Activated naive CD4-positive, alpha-beta T cell treated with anti-CD3 and anti-CD28 coated beads, Interleukin-2, amount 10 ng/mL, durations not matched to agents 7 days and 5 days (primary cell): ENCODE measurements around the gene OSBPL10.

Experiments used
- CTCF ChIA-PET: fragments of 350-600 bp; sonication (Branson Sonifier 250); formaldehyde crosslinking; loops from one replicate; lab custom pipeline; 2021; ENCODE audit warnings: antibody characterized with exemption; lab: Charles Lee
- DNase-seq: peaks from one replicate; pipeline ENCODE4 v3.0.0-alpha.2; 2020
- H3K27ac Mint-ChIP-seq: one replicate; pipeline ENCODE4 v1.8.0; 2021; ENCODE audit warnings: mild to moderate bottlenecking, moderate library complexity, mixed read lengths
- H3K27me3 Mint-ChIP-seq: one replicate; pipeline ENCODE4 v1.8.0; 2021; ENCODE audit warnings: mild to moderate bottlenecking, mixed read lengths
- H3K36me3 Mint-ChIP-seq: one replicate; pipeline ENCODE4 v1.8.0; 2021; ENCODE audit warnings: mixed read lengths
- H3K4me1 Mint-ChIP-seq: one replicate; pipeline ENCODE4 v1.8.0; 2021; ENCODE audit warnings: mixed read lengths
- H3K4me3 Mint-ChIP-seq: one replicate; pipeline ENCODE4 v1.8.0; 2021; ENCODE audit warnings: mild to moderate bottlenecking, moderate library complexity, mixed read lengths
- H3K9me3 Mint-ChIP-seq: one replicate; pipeline ENCODE4 v1.8.0; 2021; ENCODE audit warnings: mixed read lengths

Gene OSBPL10

DNA sequence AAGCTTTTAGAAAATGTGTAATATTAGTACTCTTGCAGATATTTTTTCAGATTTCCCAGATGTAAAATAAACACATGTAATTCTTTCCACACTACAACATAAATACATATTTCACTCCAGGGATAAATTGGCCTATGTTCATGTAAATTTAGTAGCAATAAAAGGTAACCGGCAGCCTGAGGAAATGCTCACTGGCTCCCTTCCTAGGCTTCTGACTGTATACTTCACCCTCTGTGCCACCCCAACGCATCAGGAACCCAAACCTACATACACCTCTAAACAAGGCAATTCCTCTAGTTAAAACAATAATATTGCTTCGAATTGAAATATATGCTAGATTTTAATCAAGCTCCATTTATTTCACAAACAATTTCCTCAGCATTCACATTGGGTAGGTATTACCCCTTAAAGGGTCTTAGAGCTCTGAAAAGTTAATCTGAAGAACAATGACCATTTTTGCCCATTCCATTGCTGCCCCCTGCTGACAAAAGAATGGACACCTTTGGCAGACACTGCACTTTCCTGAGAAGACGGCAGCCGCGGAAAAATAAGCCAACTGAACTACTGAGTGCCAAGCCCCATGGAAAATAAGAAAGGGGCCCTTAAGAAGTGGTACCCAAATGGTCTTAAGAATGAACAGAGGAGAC is 212.5 kb downstream of the OSBPL10 start:
- Mint-ChIP-seq H3K36me3 (no peaks in the 10 kb centered on the region), H3K27me3 (no peaks in the 10 kb centered on the region), H3K9me3 (no peaks in the 10 kb centered on the region), H3K27ac (no peak overlapping the region), H3K4me3 (no peak overlapping the region), H3K4me1 (peaks cover 17% of the 10 kb centered on the region)
- CTCF ChIA-PET: interaction anchor here (0.7 to 1.5 kb wide), 12 partner anchors 10 to 999 kb away, joined by 3 to 9 read pairs (median 4); no protein-coding TSS in a partner anchor
- peak; percentile 76 for DNase-seq

DNA sequence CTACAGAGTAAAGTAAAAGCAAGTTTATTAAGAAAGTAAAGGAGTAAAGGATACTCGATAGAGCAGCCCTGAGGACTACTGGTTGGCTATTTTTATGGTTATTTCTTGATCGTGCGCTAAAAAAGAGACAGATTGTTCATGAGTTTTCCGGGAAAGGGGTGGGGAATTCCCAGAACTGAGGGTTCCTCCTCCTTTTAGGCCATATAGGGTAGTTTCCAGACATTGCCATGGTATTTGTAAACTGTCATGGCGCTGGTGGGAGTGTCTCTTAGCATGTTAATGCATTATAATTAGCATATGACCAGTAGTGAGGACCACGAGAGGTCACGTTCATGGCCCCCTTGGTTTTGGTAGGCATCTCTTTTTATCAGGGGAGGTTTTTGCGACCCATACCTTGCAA is 213.1 kb downstream of the OSBPL10 start:
- Mint-ChIP-seq H3K27me3 (no peaks in the 10 kb centered on the region), H3K4me3 (no peak overlapping the region), H3K36me3 (no peaks in the 10 kb centered on the region), H3K4me1 (peaks cover 18% of the 10 kb centered on the region), H3K9me3 (no peaks in the 10 kb centered on the region), H3K27ac (no peak overlapping the region)
- no peak for DNase-seq
- CTCF ChIA-PET: interaction anchor here (0.7 to 1.2 kb wide), 5 partner anchors 9 to 236 kb away, joined by 3 to 6 read pairs (median 3); no protein-coding TSS in a partner anchor

DNA sequence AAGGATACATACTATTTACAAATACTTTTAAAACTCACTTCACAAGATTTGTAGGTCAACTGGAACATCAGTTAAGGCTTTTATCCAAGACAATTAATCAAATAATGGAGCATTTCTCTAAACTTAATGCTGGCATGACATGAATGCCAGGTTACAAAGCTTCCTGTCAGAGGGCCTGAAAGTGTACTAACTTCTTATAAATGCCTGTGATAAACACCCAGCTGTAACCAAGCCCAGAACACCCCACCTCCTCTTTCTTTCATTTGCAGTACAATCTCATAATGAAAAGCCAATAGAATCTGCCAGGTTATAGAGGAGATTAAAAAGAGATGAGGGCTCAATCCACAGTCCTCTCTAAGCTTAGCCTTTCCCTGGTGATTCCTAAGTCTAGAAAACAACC is 214.4 kb downstream of the OSBPL10 start:
- CTCF ChIA-PET: interaction anchor here (0.8 to 2.2 kb wide), 7 partner anchors 10 to 158 kb away, joined by 3 to 14 read pairs (median 4); no protein-coding TSS in a partner anchor
- Mint-ChIP-seq H3K4me1 (peaks cover 21% of the 10 kb centered on the region), H3K4me3 (no peak overlapping the region), H3K36me3 (no peaks in the 10 kb centered on the region), H3K9me3 (no peaks in the 10 kb centered on the region), H3K27me3 (no peaks in the 10 kb centered on the region), H3K27ac (no peak overlapping the region)
- no peak for DNase-seq

DNA sequence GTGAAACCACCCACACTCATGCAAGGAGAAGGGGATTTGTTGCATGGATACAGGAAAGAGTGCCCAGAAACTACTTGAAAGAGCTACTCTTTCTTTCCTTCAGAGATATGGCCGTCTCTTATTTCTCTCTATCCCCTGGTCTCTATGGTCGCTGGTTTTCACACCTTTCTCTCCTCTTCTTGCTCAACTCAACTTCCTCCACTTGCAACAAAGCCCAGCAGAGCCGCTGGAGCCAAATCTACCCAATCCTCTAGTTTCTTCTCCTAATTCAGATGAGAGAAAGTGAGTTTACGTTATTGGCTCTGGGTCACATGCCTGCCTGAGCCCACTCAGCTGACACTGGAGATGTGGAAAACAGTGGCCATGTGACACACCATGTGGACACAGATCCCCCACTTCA is 215.2 kb downstream of the OSBPL10 start:
- no peak overlapping the region for H3K27ac Mint-ChIP-seq
- H3K36me3 Mint-ChIP-seq: no peaks in the 10 kb centered on the region
- no peak for DNase-seq
- H3K4me3 Mint-ChIP-seq: no peak overlapping the region
- CTCF ChIA-PET: interaction anchor here (0.9 to 2.2 kb wide), 4 partner anchors 41 to 157 kb away, joined by 3 to 14 read pairs (median 4); no protein-coding TSS in a partner anchor
- H3K4me1 Mint-ChIP-seq: peaks cover 21% of the 10 kb centered on the region
- H3K9me3 Mint-ChIP-seq: no peaks in the 10 kb centered on the region
- no peaks in the 10 kb centered on the region for H3K27me3 Mint-ChIP-seq

DNA sequence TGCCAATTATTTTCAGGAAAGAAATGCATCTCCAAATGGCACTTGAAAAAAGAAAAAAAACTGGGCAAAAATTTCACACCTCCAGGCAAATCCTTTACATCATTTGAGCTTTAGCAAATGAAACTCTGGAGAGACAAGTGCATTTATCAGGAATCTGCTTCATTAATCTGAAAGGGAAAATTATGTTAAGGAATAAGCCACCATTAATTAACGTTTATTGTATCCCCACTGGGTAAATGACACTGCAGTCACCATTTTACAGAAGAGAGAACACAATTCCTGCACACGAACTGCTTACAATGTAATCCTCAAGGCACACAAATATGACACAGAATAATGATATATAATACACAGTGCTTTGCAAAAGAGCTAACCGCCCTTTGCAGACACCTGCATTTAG is 217.3 kb downstream of the OSBPL10 start:
- Mint-ChIP-seq H3K9me3 (no peaks in the 10 kb centered on the region), H3K4me3 (no peak overlapping the region), H3K4me1 (peaks cover 22% of the 10 kb centered on the region), H3K27me3 (no peaks in the 10 kb centered on the region), H3K27ac (no peak overlapping the region), H3K36me3 (no peaks in the 10 kb centered on the region)
- DNase-seq: no peak
- CTCF ChIA-PET: interaction anchor here (0.7 kb wide), 1 partner anchor 150 kb away, joined by 3 read pairs; no protein-coding TSS in a partner anchor

DNA sequence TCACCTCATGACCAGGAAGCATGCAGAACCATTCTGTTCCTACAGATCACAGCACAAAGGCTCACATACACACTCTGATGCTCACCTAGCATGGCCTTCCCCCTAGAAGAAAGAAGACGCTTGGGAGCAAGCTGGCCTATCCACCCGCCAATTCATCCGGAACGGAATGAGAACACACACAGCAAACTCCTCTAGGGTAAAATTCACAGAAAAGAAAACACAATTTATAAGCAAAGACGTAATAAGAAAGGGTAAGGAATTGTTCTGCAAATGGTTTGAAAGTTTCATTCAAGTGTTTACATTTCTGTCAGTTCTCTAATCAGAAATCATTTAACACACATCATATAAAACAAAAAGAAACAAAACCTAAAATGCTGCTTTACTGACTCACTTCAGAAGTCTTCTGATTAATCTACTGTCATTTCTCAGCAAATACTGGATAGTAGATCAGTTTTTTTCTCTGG is 218.1 kb downstream of the OSBPL10 start:
- H3K27me3 Mint-ChIP-seq: no peaks in the 10 kb centered on the region
- H3K27ac Mint-ChIP-seq: no peak overlapping the region
- no peaks in the 10 kb centered on the region for H3K36me3 Mint-ChIP-seq
- H3K4me1 Mint-ChIP-seq: peaks cover 25% of the 10 kb centered on the region
- CTCF ChIA-PET: interaction anchor here (0.6 to 1.2 kb wide), 3 partner anchors 39 to 629 kb away, joined by 3 read pairs; no protein-coding TSS in a partner anchor
- DNase-seq: no peak
- no peak overlapping the region for H3K4me3 Mint-ChIP-seq
- peaks cover 2% of the 10 kb centered on the region for H3K9me3 Mint-ChIP-seq

DNA sequence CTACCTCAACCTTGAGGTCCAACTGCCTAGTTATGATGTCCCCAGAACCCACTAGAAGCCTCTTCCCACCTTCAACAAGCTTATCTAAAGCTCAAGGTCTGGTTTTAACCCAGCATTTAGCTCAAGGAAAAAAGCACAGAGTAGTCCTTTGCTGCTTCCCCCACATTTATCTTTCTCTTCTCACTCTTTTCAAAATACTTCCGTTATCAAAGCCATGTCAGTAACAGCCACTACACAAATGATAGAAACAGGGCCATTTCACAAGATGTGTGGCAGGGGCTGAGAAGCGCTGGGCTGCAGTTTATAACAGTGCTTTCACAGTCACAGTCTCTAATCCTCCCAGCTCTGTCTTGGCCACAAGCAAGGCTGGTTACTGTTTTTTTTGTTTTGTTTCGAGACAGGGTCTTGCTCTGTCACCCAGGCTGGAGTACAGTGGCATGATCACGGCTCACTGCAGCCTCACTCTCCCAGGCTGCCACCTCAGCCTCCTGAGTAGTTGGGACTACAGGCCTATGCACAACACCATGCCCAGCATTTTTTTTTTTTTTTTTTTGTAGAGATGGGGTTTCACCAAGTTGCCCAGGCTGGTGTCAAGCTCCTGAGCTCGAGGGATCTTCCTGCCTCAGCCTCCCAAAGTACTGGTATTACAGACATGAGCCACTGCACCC is 218.8 kb downstream of the OSBPL10 start:
- DNase-seq: no peak
- Mint-ChIP-seq H3K9me3 (peaks cover 2% of the 10 kb centered on the region), H3K4me1 (peaks cover 26% of the 10 kb centered on the region), H3K27ac (no peak overlapping the region), H3K36me3 (no peaks in the 10 kb centered on the region), H3K4me3 (no peak overlapping the region), H3K27me3 (no peaks in the 10 kb centered on the region)
- CTCF ChIA-PET: interaction anchor here (0.6 to 1.2 kb wide), 3 partner anchors 38 to 628 kb away, joined by 3 read pairs; no protein-coding TSS in a partner anchor

DNA sequence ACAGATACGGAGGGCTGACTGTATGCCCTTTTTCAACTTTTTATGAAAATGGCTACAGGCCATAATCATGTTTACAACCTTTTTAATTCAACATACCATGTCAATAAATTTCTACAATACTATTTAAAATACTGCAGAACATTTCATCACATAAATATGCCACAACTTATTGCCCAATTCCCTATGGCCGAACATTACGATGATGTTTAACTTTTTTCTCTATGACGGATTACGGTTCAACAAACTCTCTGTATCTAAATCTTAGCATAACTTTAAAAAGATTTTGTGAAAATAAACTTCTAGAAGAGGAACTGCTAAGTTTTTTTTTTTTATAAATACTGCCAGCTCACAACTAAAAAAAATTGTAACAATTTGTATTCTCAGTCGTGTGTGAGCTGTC is 220.4 kb downstream of the OSBPL10 start:
- H3K27ac Mint-ChIP-seq: no peak overlapping the region
- no peak overlapping the region for H3K4me3 Mint-ChIP-seq
- no peaks in the 10 kb centered on the region for H3K27me3 Mint-ChIP-seq
- DNase-seq: no peak
- H3K9me3 Mint-ChIP-seq: peaks cover 2% of the 10 kb centered on the region
- CTCF ChIA-PET: no interaction called here
- no peaks in the 10 kb centered on the region for H3K36me3 Mint-ChIP-seq
- peaks cover 37% of the 10 kb centered on the region for H3K4me1 Mint-ChIP-seq

DNA sequence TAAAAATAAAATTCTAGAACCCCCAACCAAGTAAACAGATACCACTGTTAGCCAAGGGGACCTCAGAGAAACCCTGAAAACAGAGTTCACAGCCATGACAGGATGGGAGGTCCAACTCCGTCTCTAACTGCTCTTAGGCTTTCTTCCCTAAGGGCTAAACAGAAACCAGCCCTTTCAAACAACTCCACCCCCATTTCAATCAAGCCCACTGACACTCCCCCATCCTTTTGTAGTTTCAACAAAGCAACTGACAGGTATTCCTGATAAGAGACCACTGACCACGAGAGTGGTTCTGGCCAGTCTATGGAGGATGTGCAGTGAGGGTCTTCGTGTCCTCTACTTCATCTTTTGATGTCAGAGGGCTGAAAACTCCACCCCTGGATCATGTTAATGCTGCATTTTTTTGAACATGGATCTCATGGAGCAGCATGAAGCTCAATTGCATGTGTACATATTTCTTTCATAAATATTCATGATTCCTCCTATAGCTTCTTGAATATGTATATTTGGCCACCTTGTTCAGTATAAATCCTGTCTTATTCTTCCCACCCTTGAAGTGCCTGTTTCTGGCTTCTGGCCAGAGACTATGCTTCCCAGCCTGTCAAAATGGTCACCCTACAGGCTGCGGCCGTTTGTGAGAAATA is 222.6 kb downstream of the OSBPL10 start:
- H3K36me3 Mint-ChIP-seq: no peaks in the 10 kb centered on the region
- H3K9me3 Mint-ChIP-seq: peaks cover 2% of the 10 kb centered on the region
- peak overlapping the region; percentile 60 for H3K27ac Mint-ChIP-seq
- CTCF ChIA-PET: interaction anchor here (1.6 kb wide), 1 partner anchor 10 kb away, joined by 6 read pairs; no protein-coding TSS in a partner anchor
- DNase-seq: no peak
- H3K4me1 Mint-ChIP-seq: peaks cover 58% of the 10 kb centered on the region
- H3K4me3 Mint-ChIP-seq: no peak overlapping the region
- no peaks in the 10 kb centered on the region for H3K27me3 Mint-ChIP-seq

DNA sequence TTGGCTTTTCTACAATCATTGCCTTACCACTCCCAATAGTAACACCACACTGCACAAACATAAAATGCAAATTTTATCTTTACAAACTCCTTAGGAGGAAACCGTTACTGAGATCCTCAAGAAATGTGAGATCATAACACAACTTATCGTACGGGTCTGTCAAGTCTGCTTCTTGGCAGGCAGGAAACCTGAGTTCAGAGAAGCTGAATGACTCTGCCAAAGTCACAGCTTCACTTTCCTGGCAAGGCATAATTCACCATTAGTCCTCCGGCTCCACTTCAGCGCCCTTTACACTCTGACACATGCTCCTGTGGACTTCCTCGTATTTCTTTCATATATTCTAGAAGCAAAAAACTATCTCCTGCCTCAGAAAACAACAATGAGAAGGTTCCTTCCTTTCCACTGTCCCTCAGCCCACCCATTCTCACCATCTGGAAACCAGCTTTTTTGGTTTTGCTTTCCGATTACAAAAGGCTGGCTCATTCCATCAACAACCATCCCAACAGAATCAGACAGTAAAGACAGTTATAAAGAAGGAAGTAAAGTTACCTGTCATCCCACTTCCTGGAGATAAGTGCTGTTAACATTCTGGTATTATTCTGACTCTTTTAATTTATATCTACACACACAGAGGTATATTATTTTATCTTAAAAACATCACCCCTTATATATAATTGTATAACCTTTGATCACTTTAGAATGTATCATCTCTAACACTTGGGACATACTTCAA is 225.0 kb downstream of the OSBPL10 start:
- peak overlapping the region; percentile 46 for H3K4me3 Mint-ChIP-seq
- CTCF ChIA-PET: interaction anchor here (1.0 to 1.2 kb wide), 2 partner anchors 11 to 13 kb away, joined by 4 read pairs; no protein-coding TSS in a partner anchor
- peak overlapping the region; percentile 95 for H3K27ac Mint-ChIP-seq
- peaks cover 2% of the 10 kb centered on the region for H3K9me3 Mint-ChIP-seq
- peak; percentile 52 for DNase-seq
- no peaks in the 10 kb centered on the region for H3K27me3 Mint-ChIP-seq
- peaks cover 54% of the 10 kb centered on the region for H3K4me1 Mint-ChIP-seq
- H3K36me3 Mint-ChIP-seq: peaks cover 2% of the 10 kb centered on the region

DNA sequence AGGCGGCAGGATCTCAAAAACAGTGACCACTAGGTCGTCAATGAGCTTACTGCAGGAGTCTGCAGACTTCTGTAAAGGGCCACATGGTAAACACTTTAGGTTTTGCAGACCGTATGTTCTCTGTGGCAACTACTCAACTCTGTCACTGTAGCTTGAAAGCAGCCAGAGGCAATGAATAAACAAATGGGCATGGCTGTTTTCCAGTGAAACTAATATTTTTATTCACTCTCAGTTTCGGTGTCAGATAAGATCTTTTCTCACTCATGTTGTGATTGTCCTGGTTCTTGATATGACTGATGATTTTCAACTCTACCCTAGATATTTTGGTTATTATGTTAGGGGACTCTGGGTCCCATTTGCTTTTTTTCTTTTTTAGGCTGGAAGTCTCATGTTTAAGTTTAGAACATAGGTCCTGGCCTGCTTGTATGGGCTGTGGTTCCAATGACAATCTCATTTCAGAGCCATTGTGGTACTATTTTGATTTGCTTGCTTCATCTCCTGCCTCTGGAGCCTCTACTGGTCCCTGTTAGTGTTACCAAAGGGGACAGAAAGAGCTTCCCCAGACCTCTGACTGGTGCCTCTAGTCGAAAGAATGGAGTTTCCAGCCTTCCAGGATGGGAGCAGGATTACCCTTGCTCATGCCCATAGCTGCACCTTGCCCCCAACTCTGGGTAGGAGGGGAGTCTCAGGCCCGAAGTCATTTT is 226.3 kb downstream of the OSBPL10 start:
- H3K27me3 Mint-ChIP-seq: no peaks in the 10 kb centered on the region
- H3K4me1 Mint-ChIP-seq: peaks cover 54% of the 10 kb centered on the region
- H3K4me3 Mint-ChIP-seq: no peak overlapping the region
- DNase-seq: no peak
- H3K36me3 Mint-ChIP-seq: peaks cover 2% of the 10 kb centered on the region
- CTCF ChIA-PET: interaction anchor here (0.7 to 1.8 kb wide), 2 partner anchors 50 to 116 kb away, joined by 3 to 4 read pairs; no protein-coding TSS in a partner anchor
- H3K27ac Mint-ChIP-seq: peak overlapping the region; percentile 95
- peaks cover 2% of the 10 kb centered on the region for H3K9me3 Mint-ChIP-seq

DNA sequence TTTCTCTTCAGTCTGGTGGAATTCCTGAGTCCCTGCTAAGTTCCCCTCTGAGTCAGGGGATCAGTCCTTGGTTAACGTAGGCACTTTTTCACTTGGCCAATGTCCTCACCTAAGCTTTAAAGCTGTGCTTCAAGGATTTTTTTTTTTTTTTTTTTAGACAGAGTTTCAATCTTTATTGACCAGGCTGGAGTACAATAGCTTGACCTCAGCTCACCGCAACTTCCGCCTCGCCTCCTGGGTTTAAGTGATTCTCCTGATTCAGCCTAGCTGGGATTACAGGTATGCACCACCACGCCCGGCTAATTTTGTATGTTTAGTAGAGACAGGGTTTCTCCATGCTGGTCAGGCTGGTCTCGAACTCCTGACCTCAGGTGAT is 228.0 kb downstream of the OSBPL10 start:
- Mint-ChIP-seq H3K4me1 (peaks cover 45% of the 10 kb centered on the region), H3K27ac (no peak overlapping the region), H3K4me3 (no peak overlapping the region), H3K27me3 (no peaks in the 10 kb centered on the region), H3K9me3 (no peaks in the 10 kb centered on the region), H3K36me3 (peaks cover 2% of the 10 kb centered on the region)
- no peak for DNase-seq
- CTCF ChIA-PET: interaction anchor here (1.8 kb wide), 1 partner anchor 49 kb away, joined by 4 read pairs; no protein-coding TSS in a partner anchor
